Measurements from ENCODE around the gene CALHM6. TPM values are rescaled to one million over a fixed set of nuclear protein-coding genes. Genes with fewer than 3 reads are reported as not detected.

CALHM6 gene
- total and polyA plus RNA-seq, 2 of the 8 experiments (the other 6 are each of a cell fraction or from before 2014, with no cell fraction given), result 0.93 to 1.8 TPM

- TF ChIP-seq CBX5 (IDR thresholded peaks at IDR 0.05; ENCODE audit: low read depth, low read length) (no peak), TAF1 (IDR thresholded peaks at IDR 0.05; ENCODE audit: low read depth, low read length) (no peak)
These were observed 37.2 kb upstream of the CALHM6 start (continued) for GRCh38 chr6:116424001-116424400.

All from H1 (cell line).